BLaER1 treated with 17β-estradiol and CSF1 and Interleukin-3, amounts not matched to agents 10 nM and 100 nM (cell line): ENCODE data around the gene MEI1.

Experiments
- H3K27ac ChIP-seq, 11 experiments: shearing (Covaris generic); formaldehyde crosslinking; 2 replicates each; pipeline ENCODE4 v1.8.1; 2022
- H3K27me3 ChIP-seq, 11 experiments: shearing (Covaris generic); formaldehyde crosslinking; 2 replicates each; pipeline ENCODE4 v1.8.1; 2022
- H3K36me3 ChIP-seq, 11 experiments: shearing (Covaris generic); formaldehyde crosslinking; 2 replicates each; pipeline ENCODE4 v1.8.1; 2022
- H3K4me1 ChIP-seq, 10 experiments: shearing (Covaris generic); formaldehyde crosslinking; 2 replicates each; pipeline ENCODE4 v1.8.1; 2022
- H3K4me2 ChIP-seq, 11 experiments: shearing (Covaris generic); formaldehyde crosslinking; 2 replicates each; pipeline ENCODE4 v1.8.1; 2022
- H3K4me3 ChIP-seq, 10 experiments: shearing (Covaris generic); formaldehyde crosslinking; 2 replicates each; pipeline ENCODE4 v1.8.1; 2022
- H3K9ac ChIP-seq, 11 experiments: shearing (Covaris generic); formaldehyde crosslinking; 2 replicates each; pipeline ENCODE4 v1.8.1; 2022
- H3K9me3 ChIP-seq, 11 experiments: shearing (Covaris generic); formaldehyde crosslinking; replicated peaks in 1 of 11; 2 replicates each; pipeline ENCODE4 v1.8.1; 2022
- H4K20me1 ChIP-seq, 11 experiments: shearing (Covaris generic); formaldehyde crosslinking; 2 replicates each; pipeline ENCODE4 v1.8.1; 2022
- Cebpa-rat ChIP-seq, 11 experiments: shearing (Covaris generic); IDR thresholded peaks; 2 replicates each; pipeline ENCODE4 v1.8.1; 2022

MEI1 gene

GRCh38 chr22:41699264-41700107 lies at the start of gene MEI1:
Gene MEI1, plus strand, starts transcription at chr22:41699503. Its CDS starts 36 bp downstream, at chr22:41699539.
- no peak within 1 kb of the TSS; a peak in 1 of 22 replicates for H3K9ac ChIP-seq
- peaks cover 25 to 32% (median 30%) of the 10 kb centered on the region in 10 experiments for H3K4me1 ChIP-seq
- H3K4me3 ChIP-seq: no peak within 1 kb of the TSS
- no peaks in the 10 kb centered on the region for H4K20me1 ChIP-seq
- peak within 1 kb of the TSS in 6 of 11 experiments; percentile 80 to 96 (median 91); a peak in 8 of 22 replicates for H3K4me2 ChIP-seq
- peaks cover 0 to 4% (median 0%) of the 10 kb centered on the region in 11 experiments; a peak in 4 of 22 replicates for H3K36me3 ChIP-seq
- no peak within 1 kb of the TSS for H3K27ac ChIP-seq
- no peaks in the 10 kb centered on the region for H3K27me3 ChIP-seq
- TF ChIP-seq Cebpa-rat (IDR thresholded peaks at IDR 0.05): no peak
- H3K9me3 ChIP-seq: no peaks in the 10 kb centered on the region

GRCh38 chr22:41650229-41650628 lies 49.1 kb upstream of the MEI1 start:
- TF ChIP-seq Cebpa-rat (IDR thresholded peaks at IDR 0.05): no peak
- Histone ChIP-seq H3K9ac (no peak overlapping the region), H3K36me3 (peaks cover 98 to 99% (median 98%) of the 10 kb centered on the region in 11 experiments), H3K4me2 (no peak overlapping the region), H3K27ac (no peak overlapping the region), H3K4me3 (no peak overlapping the region), H3K4me1 (peaks cover 0 to 5% (median 0%) of the 10 kb centered on the region in 10 experiments; a peak in 2 of 20 replicates), H4K20me1 (peaks cover 13 to 98% (median 85%) of the 10 kb centered on the region in 11 experiments; a peak in 20 of 22 replicates), H3K9me3 (no peaks in the 10 kb centered on the region), H3K27me3 (no peaks in the 10 kb centered on the region)

GRCh38 chr22:41650821-41651220 lies 48.5 kb upstream of the MEI1 start:
- Histone ChIP-seq H3K27ac (no peak overlapping the region), H3K4me3 (no peak overlapping the region), H3K27me3 (no peaks in the 10 kb centered on the region), H3K36me3 (peaks cover 98 to 99% (median 98%) of the 10 kb centered on the region in 11 experiments), H3K9ac (no peak overlapping the region), H3K4me1 (peaks cover 0 to 5% (median 0%) of the 10 kb centered on the region in 10 experiments; a peak in 2 of 20 replicates), H3K4me2 (no peak overlapping the region), H4K20me1 (peaks cover 13 to 98% (median 85%) of the 10 kb centered on the region in 11 experiments; a peak in 20 of 22 replicates), H3K9me3 (no peaks in the 10 kb centered on the region)
- no peak for TF ChIP-seq Cebpa-rat (IDR thresholded peaks at IDR 0.05)

GRCh38 chr22:41654322-41654721 lies 45.0 kb upstream of the MEI1 start:
- H3K4me2 ChIP-seq: no peak overlapping the region
- H3K36me3 ChIP-seq: peaks cover 100% of the 10 kb centered on the region in 11 experiments
- no peak overlapping the region for H3K27ac ChIP-seq
- peaks cover 5 to 100% (median 90%) of the 10 kb centered on the region in 11 experiments; a peak in 20 of 22 replicates for H4K20me1 ChIP-seq
- peaks cover 0 to 5% (median 0%) of the 10 kb centered on the region in 10 experiments; a peak in 1 of 20 replicates for H3K4me1 ChIP-seq
- no peaks in the 10 kb centered on the region for H3K27me3 ChIP-seq
- 0 out of 22 replicates have a peak overlapping the region, but pooled peaks of 1 of the 11 experiments have one; percentile 19 for H3K9ac ChIP-seq
- no peak for TF ChIP-seq Cebpa-rat (IDR thresholded peaks at IDR 0.05)
- H3K4me3 ChIP-seq: no peak overlapping the region
- H3K9me3 ChIP-seq: no peaks in the 10 kb centered on the region

GRCh38 chr22:41656556-41656955 lies 42.7 kb upstream of the MEI1 start:
- Histone ChIP-seq H3K4me3 (no peak overlapping the region), H4K20me1 (peaks cover 5 to 100% (median 88%) of the 10 kb centered on the region in 11 experiments; a peak in 18 of 22 replicates), H3K27me3 (no peaks in the 10 kb centered on the region), H3K9ac (no peak overlapping the region), H3K4me1 (peaks cover 0 to 5% (median 0%) of the 10 kb centered on the region in 10 experiments; a peak in 1 of 20 replicates), H3K36me3 (peaks cover 100% of the 10 kb centered on the region in 11 experiments), H3K9me3 (no peaks in the 10 kb centered on the region), H3K27ac (no peak overlapping the region), H3K4me2 (no peak overlapping the region)
- TF ChIP-seq Cebpa-rat (IDR thresholded peaks at IDR 0.05): no peak

- no peak for TF ChIP-seq Cebpa-rat (IDR thresholded peaks at IDR 0.05)
- Histone ChIP-seq H3K4me2 (no peak overlapping the region), H4K20me1 (peaks cover 5 to 100% (median 78%) of the 10 kb centered on the region in 11 experiments; a peak in 19 of 22 replicates), H3K27me3 (no peaks in the 10 kb centered on the region), H3K27ac (no peak overlapping the region), H3K36me3 (peaks cover 100% of the 10 kb centered on the region in 11 experiments), H3K4me1 (peaks cover 0 to 5% (median 0%) of the 10 kb centered on the region in 10 experiments; a peak in 1 of 20 replicates), H3K4me3 (no peak overlapping the region), H3K9me3 (no peaks in the 10 kb centered on the region), H3K9ac (no peak overlapping the region)
Observed at GRCh38 chr22:41657709-41658108, 41.6 kb upstream of the MEI1 start.

GRCh38 chr22:41658869-41659268 lies 40.4 kb upstream of the MEI1 start:
- H3K4me2 ChIP-seq: no peak overlapping the region
- no peaks in the 10 kb centered on the region for H3K4me1 ChIP-seq
- no peaks in the 10 kb centered on the region for H3K27me3 ChIP-seq
- H3K9me3 ChIP-seq: no peaks in the 10 kb centered on the region
- H4K20me1 ChIP-seq: peaks cover 5 to 100% (median 66%) of the 10 kb centered on the region in 11 experiments; a peak in 19 of 22 replicates
- no peak overlapping the region for H3K4me3 ChIP-seq
- H3K27ac ChIP-seq: no peak overlapping the region
- H3K9ac ChIP-seq: no peak overlapping the region
- peaks cover 99 to 100% (median 100%) of the 10 kb centered on the region in 11 experiments for H3K36me3 ChIP-seq
- TF ChIP-seq Cebpa-rat (IDR thresholded peaks at IDR 0.05): no peak

GRCh38 chr22:41659941-41660340 lies 39.4 kb upstream of the MEI1 start:
- no peak for TF ChIP-seq Cebpa-rat (IDR thresholded peaks at IDR 0.05)
- H3K4me3 ChIP-seq: no peak overlapping the region
- H4K20me1 ChIP-seq: peaks cover 0 to 98% (median 57%) of the 10 kb centered on the region in 11 experiments; a peak in 18 of 22 replicates
- H3K36me3 ChIP-seq: peaks cover 98 to 100% (median 100%) of the 10 kb centered on the region in 11 experiments
- H3K9me3 ChIP-seq: no peaks in the 10 kb centered on the region
- H3K27me3 ChIP-seq: no peaks in the 10 kb centered on the region
- no peaks in the 10 kb centered on the region for H3K4me1 ChIP-seq
- H3K4me2 ChIP-seq: no peak overlapping the region
- no peak overlapping the region for H3K27ac ChIP-seq
- no peak overlapping the region for H3K9ac ChIP-seq

GRCh38 chr22:41660416-41660815 lies 38.9 kb upstream of the MEI1 start:
- Histone ChIP-seq H3K36me3 (peaks cover 94 to 100% (median 100%) of the 10 kb centered on the region in 11 experiments), H3K4me2 (no peak overlapping the region), H3K27ac (no peak overlapping the region), H3K4me3 (no peak overlapping the region), H3K9me3 (no peaks in the 10 kb centered on the region), H4K20me1 (peaks cover 0 to 95% (median 54%) of the 10 kb centered on the region in 11 experiments; a peak in 17 of 22 replicates), H3K27me3 (no peaks in the 10 kb centered on the region), H3K9ac (no peak overlapping the region), H3K4me1 (no peaks in the 10 kb centered on the region)
- no peak for TF ChIP-seq Cebpa-rat (IDR thresholded peaks at IDR 0.05)
